ENCODE measurements around the gene LIMK1.
"Not testable (repeated sequence)": the region's sequence is repeated elsewhere in the genome, so short reads cannot be mapped to it uniquely, and the experiment has no call there.

Gene LIMK1

GRCh38 chr7:74101061-74101681, 17.6 kb downstream of the LIMK1 start:
- no peaks in the 10 kb centered on the region for H3K9me3 ChIP-seq (ENCODE audit: control insufficient read depth, insufficient read depth, low read length)
- DNase-seq (ENCODE audit: low read depth, low spot score): no peak
- no peak overlapping the region for H3K4me3 ChIP-seq (ENCODE audit: low read length)
- no peaks in the 10 kb centered on the region for H3K27me3 ChIP-seq (ENCODE audit: control insufficient read depth, insufficient read depth, low read length)
- H3K27ac ChIP-seq (ENCODE audit: low read length): no peak overlapping the region
- no peaks in the 10 kb centered on the region for H3K4me1 ChIP-seq (ENCODE audit: control insufficient read depth, insufficient read depth, low read length)
- no CpG with 5 or more reads among the region's 8 CpGs for WGBS (ENCODE audit: insufficient coverage, insufficient read length)
- H3K36me3 ChIP-seq (ENCODE audit: control insufficient read depth, insufficient read depth, low read length): peaks cover 31% of the 10 kb centered on the region

GRCh38 chr7:74103219-74103772, 19.7 kb downstream of the LIMK1 start:
- WGBS (ENCODE audit: insufficient coverage, insufficient read length): no CpG with 5 or more reads among the region's 6 CpGs
- no peak overlapping the region for H3K27ac ChIP-seq (ENCODE audit: low read length)
- H3K36me3 ChIP-seq (ENCODE audit: control insufficient read depth, insufficient read depth, low read length): peaks cover 26% of the 10 kb centered on the region
- no peaks in the 10 kb centered on the region for H3K9me3 ChIP-seq (ENCODE audit: control insufficient read depth, insufficient read depth, low read length)
- no peaks in the 10 kb centered on the region for H3K27me3 ChIP-seq (ENCODE audit: control insufficient read depth, insufficient read depth, low read length)
- no peak overlapping the region for H3K4me3 ChIP-seq (ENCODE audit: low read length)
- H3K4me1 ChIP-seq (ENCODE audit: control insufficient read depth, insufficient read depth, low read length): no peaks in the 10 kb centered on the region
- DNase-seq (ENCODE audit: low read depth, low spot score): no peak

GRCh38 chr7:74104702-74105101, 21.1 kb downstream of the LIMK1 start:
- no peak for DNase-seq (ENCODE audit: low read depth, low spot score)
- H3K9me3 ChIP-seq (ENCODE audit: control insufficient read depth, insufficient read depth, low read length): no peaks in the 10 kb centered on the region
- H3K27ac ChIP-seq (ENCODE audit: low read length): no peak overlapping the region
- H3K4me3 ChIP-seq (ENCODE audit: low read length): no peak overlapping the region
- H3K27me3 ChIP-seq (ENCODE audit: control insufficient read depth, insufficient read depth, low read length): no peaks in the 10 kb centered on the region
- H3K36me3 ChIP-seq (ENCODE audit: control insufficient read depth, insufficient read depth, low read length): peaks cover 24% of the 10 kb centered on the region
- H3K4me1 ChIP-seq (ENCODE audit: control insufficient read depth, insufficient read depth, low read length): no peaks in the 10 kb centered on the region
- WGBS (ENCODE audit: insufficient coverage, insufficient read length): no CpG with 5 or more reads among the region's 8 CpGs

GRCh38 chr7:74105992-74106391, 22.4 kb downstream of the LIMK1 start:
- no peak for DNase-seq (ENCODE audit: low read depth, low spot score)
- no CpG with 5 or more reads among the region's 11 CpGs for WGBS (ENCODE audit: insufficient coverage, insufficient read length)
- H3K27ac ChIP-seq (ENCODE audit: low read length): no peak overlapping the region

GRCh38 chr7:74106846-74107245, 23.2 kb downstream of the LIMK1 start:
- DNase-seq (ENCODE audit: low read depth, low spot score): no peak
- Histone ChIP-seq H3K4me3 (ENCODE audit: low read length) (no peak overlapping the region), H3K4me1 (ENCODE audit: control insufficient read depth, insufficient read depth, low read length) (no peaks in the 10 kb centered on the region), H3K36me3 (ENCODE audit: control insufficient read depth, insufficient read depth, low read length) (peaks cover 20% of the 10 kb centered on the region), H3K27me3 (ENCODE audit: control insufficient read depth, insufficient read depth, low read length) (no peaks in the 10 kb centered on the region), H3K9me3 (ENCODE audit: control insufficient read depth, insufficient read depth, low read length) (no peaks in the 10 kb centered on the region), H3K27ac (ENCODE audit: low read length) (no peak overlapping the region)
- no CpG with 5 or more reads among the region's 18 CpGs for WGBS (ENCODE audit: insufficient coverage, insufficient read length)

More at GRCh38 chr7:74105992-74106391, 22.4 kb downstream of the LIMK1 start:
- Histone ChIP-seq H3K4me3 (ENCODE audit: low read length) (no peak overlapping the region), H3K9me3 (ENCODE audit: control insufficient read depth, insufficient read depth, low read length) (no peaks in the 10 kb centered on the region), H3K36me3 (ENCODE audit: control insufficient read depth, insufficient read depth, low read length) (peaks cover 22% of the 10 kb centered on the region), H3K4me1 (ENCODE audit: control insufficient read depth, insufficient read depth, low read length) (no peaks in the 10 kb centered on the region), H3K27me3 (ENCODE audit: control insufficient read depth, insufficient read depth, low read length) (no peaks in the 10 kb centered on the region)

- Histone ChIP-seq H3K27ac (ENCODE audit: low read length) (no peak overlapping the region), H3K9me3 (ENCODE audit: control insufficient read depth, insufficient read depth, low read length) (no peaks in the 10 kb centered on the region), H3K27me3 (ENCODE audit: control insufficient read depth, insufficient read depth, low read length) (no peaks in the 10 kb centered on the region), H3K4me3 (ENCODE audit: low read length) (no peak overlapping the region), H3K4me1 (ENCODE audit: control insufficient read depth, insufficient read depth, low read length) (peaks cover 2% of the 10 kb centered on the region), H3K36me3 (ENCODE audit: control insufficient read depth, insufficient read depth, low read length) (peaks cover 24% of the 10 kb centered on the region)
- no peak for DNase-seq (ENCODE audit: low read depth, low spot score)
- no CpG with 5 or more reads among the region's 17 CpGs for WGBS (ENCODE audit: insufficient coverage, insufficient read length)
These were observed 31.7 kb downstream of the LIMK1 start for GRCh38 chr7:74115326-74115725.

- no peak for DNase-seq (ENCODE audit: low read depth, low spot score)
- no peaks in the 10 kb centered on the region for H3K9me3 ChIP-seq (ENCODE audit: control insufficient read depth, insufficient read depth, low read length)
- H3K4me3 ChIP-seq (ENCODE audit: low read length): no peak overlapping the region
- no peaks in the 10 kb centered on the region for H3K27me3 ChIP-seq (ENCODE audit: control insufficient read depth, insufficient read depth, low read length)
- H3K27ac ChIP-seq (ENCODE audit: low read length): no peak overlapping the region
- no CpG with 5 or more reads among the region's 13 CpGs for WGBS (ENCODE audit: insufficient coverage, insufficient read length)
- peaks cover 34% of the 10 kb centered on the region for H3K36me3 ChIP-seq (ENCODE audit: control insufficient read depth, insufficient read depth, low read length)
- H3K4me1 ChIP-seq (ENCODE audit: control insufficient read depth, insufficient read depth, low read length): peaks cover 2% of the 10 kb centered on the region
These were observed 32.8 kb downstream of the LIMK1 start for GRCh38 chr7:74116356-74116755.

- no peak for DNase-seq (ENCODE audit: low read depth, low spot score)
- WGBS (ENCODE audit: insufficient coverage, insufficient read length): no CpG with 5 or more reads among the region's 4 CpGs
- Histone ChIP-seq H3K9me3 (ENCODE audit: control insufficient read depth, insufficient read depth, low read length) (no peaks in the 10 kb centered on the region), H3K27me3 (ENCODE audit: control insufficient read depth, insufficient read depth, low read length) (no peaks in the 10 kb centered on the region), H3K27ac (ENCODE audit: low read length) (no peak overlapping the region), H3K36me3 (ENCODE audit: control insufficient read depth, insufficient read depth, low read length) (peaks cover 24% of the 10 kb centered on the region), H3K4me1 (ENCODE audit: control insufficient read depth, insufficient read depth, low read length) (peaks cover 2% of the 10 kb centered on the region), H3K4me3 (ENCODE audit: low read length) (no peak overlapping the region)
These were observed 36.2 kb downstream of the LIMK1 start for GRCh38 chr7:74119831-74120230.

GRCh38 chr7:74121401-74122249, 38.0 kb downstream of the LIMK1 start:
- WGBS (ENCODE audit: insufficient coverage, insufficient read length): no CpG with 5 or more reads among the region's 26 CpGs
- no peaks in the 10 kb centered on the region for H3K9me3 ChIP-seq (ENCODE audit: control insufficient read depth, insufficient read depth, low read length)

GRCh38 chr7:74123892-74124291, 40.3 kb downstream of the LIMK1 start:
- not testable (repeated sequence) for H3K27me3 ChIP-seq (ENCODE audit: control insufficient read depth, insufficient read depth, low read length); H3K27ac ChIP-seq (ENCODE audit: low read length); H3K9me3 ChIP-seq (ENCODE audit: control insufficient read depth, insufficient read depth, low read length); H3K4me1 ChIP-seq (ENCODE audit: control insufficient read depth, insufficient read depth, low read length); DNase-seq (ENCODE audit: low read depth, low spot score); H3K4me3 ChIP-seq (ENCODE audit: low read length)
- no CpG with 5 or more reads among the region's 7 CpGs for WGBS (ENCODE audit: insufficient coverage, insufficient read length)
- peaks cover 18% of the 10 kb centered on the region; the same call in 1 of the 2 replicates for H3K36me3 ChIP-seq (ENCODE audit: control insufficient read depth, insufficient read depth, low read length)

More at GRCh38 chr7:74121401-74122249, 38.0 kb downstream of the LIMK1 start:
- no peaks in the 10 kb centered on the region for H3K27me3 ChIP-seq (ENCODE audit: control insufficient read depth, insufficient read depth, low read length)
- H3K4me3 ChIP-seq (ENCODE audit: low read length): no peak overlapping the region
- no peak overlapping the region for H3K27ac ChIP-seq (ENCODE audit: low read length)
- peaks cover 24% of the 10 kb centered on the region for H3K36me3 ChIP-seq (ENCODE audit: control insufficient read depth, insufficient read depth, low read length)
- H3K4me1 ChIP-seq (ENCODE audit: control insufficient read depth, insufficient read depth, low read length): no peaks in the 10 kb centered on the region
- no peak for DNase-seq (ENCODE audit: low read depth, low spot score)

Data from iPS DF 6.9 (cell line).